CD4-positive, alpha-beta T cell treated with Interleukin-15 for 1 hour (primary cell): ENCODE data around the gene PSMA7.
"Not testable (repeated sequence)": the region's sequence is repeated elsewhere in the genome, so short reads cannot be mapped to it uniquely, and the experiment has no call there.

Experiments
- DNase-seq: peaks from one replicate; pipeline ENCODE4 v3.0.0-alpha.2; 2020

The PSMA7 gene

DNA sequence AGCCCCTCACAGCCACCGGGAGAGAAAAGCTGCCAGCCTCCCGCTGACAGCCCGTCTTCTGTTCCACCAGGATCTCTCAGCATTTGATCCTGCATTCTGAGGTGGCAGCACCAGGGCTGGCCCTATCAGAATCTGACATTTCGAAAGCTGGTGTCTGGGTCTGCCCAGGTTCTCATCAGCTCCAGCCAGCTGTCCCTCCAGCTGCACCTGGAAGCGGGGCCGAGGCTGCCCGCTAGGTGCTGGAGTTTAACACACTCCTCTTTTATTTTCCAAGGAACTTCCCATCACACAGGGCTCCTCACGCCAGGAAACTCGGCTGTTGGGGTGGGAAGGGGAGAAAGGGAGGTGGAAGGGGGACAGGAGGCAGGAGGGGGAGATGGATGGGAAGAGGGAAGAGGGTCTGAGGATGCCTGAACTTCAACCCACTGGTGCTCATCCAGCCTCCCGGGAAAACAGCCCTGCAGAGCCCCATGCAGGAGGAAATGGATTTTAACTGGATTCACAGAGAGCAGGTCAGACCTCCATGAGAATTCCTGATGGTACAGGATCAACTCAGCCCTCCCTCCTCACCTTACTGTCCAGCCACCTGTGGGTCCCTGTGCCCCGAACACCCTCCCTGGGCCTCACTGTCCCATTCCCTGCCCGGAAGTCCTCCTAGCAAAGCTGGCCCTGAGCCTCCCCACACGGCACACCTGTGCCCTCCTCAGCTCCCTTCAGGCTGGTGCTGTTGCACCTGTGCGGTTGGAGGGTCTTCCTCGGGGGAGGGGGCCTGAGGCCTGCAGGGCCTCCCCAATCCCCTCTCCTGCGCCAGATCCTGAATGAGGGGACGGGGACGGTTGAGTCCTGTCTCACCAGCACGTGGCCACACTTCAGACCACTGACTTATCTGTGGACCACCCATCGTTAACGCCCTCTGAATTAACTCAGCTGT lies 24.8 kb downstream of the PSMA7 start:
- DNase-seq = no peak

DNA sequence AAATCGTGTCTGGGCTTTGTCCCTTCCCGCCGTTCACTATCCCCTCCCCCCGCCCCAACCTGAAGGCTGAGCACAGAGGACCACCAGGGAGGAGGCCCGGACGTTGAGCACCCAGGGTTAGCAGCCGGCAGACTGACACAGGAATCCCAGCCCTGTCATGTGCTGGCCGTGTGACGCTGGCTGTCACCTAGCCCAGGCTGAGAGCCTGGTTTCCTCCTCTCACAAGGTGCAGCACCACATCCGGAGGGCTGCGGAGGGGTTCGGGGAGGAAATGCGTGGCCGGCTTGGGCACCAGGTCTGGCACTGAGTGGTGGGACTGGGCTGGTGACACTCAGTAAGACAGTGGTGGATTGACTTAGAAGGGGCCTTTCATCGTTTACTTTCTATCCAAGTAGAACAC lies 25.5 kb downstream of the PSMA7 start:
- DNase-seq = peak; percentile 86

DNA sequence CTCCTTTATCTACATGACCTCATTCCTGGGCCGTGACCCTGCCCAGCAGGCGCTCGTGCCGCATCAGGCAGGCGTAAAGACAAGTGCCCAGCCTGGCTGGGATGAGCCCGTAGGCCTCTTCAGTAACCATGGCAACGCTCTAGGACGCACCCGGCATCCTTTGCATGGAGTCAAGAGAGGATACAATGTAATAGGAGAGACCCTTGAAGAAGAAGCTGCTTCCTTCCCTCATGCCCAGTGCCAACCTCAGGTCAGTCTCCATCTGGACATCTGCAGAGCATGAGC lies 25.9 kb downstream of the PSMA7 start:
- DNase-seq = no peak

DNA sequence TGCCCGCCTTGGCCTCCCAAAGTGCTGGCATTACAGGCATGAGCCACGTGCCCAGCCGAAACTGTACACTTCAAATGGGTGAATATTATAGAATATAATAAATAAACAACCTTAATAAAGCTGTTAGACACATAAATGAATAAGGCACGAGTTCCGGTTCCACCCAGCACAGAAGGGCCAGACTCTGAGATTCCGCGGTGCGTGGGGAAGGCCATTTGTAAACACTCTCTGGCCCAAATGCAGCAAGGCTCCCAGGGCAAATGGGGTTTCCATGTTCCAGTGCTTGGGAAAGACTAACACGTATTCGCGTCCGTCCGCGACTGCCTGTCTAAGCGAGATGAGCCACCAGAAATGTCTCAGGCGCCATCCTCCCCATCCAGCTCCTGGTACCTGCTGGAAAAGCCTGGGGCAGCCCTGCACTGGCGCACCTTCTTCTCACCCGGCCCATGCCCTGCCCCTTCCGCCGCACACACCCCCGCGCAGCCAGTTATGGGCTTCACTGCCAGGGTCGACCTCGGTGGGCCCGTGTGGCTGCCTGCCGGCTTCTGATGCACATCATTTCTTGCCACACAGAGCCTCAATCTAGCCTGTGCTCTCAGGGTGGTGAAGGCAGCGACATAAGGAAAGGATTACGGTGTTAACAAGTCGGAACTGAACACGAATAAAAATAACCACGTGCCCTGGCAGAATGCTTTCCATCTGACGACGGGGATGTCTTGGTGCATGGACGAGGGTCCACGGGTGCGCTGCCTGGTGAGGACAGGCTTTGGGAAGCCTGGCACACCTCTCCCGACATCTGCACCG lies 26.4 kb downstream of the PSMA7 start:
- no peak for DNase-seq

DNA sequence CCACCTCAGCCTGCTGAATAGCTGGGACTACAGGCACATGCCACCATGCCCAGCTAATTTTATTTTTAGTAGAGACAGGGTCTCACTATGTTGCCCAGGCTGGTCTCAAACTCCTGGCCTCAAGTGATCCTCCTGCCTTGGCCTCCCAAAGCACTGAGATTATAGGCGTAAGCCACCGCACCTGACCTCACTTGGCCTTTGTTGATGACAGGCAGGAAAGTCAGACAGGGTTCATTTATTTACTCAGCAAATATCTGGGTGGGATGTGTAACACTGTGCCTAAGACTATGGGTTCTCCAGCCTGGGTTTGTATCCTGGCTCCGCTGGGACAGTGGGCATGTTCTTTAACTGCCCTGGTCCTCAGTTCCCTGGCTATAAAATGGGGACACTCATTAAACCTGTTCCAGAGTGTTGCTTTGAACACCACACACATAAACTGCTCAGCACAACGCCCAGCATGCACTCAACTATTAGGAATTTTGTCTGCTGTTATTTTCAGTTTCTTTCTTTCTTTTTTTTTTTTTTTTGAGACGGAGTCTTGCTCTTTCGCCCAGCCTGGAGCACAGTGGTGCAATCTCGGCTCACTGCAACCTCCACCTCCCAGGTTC lies 27.3 kb downstream of the PSMA7 start:
- DNase-seq = not testable (repeated sequence)

DNA sequence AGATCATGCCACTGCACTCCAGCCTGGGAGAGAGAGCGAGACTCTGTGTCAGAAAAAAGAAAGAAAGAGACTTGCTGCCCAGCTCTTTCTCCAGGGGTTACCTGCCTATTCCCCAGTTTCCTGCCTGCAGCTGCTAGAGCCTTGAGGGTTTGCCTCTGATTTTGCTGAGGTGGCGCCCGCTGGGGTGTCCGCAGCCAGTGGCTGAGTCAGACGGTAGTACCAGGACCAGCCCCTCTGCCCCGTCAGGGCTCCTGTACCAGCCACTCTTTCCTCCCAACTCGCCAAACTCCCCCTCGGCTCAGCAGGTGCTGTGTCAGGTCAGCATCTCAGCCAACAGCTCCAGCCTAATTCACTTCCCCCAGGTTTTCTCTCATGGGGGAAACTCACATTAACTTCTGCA lies 28.3 kb downstream of the PSMA7 start:
- DNase-seq = no peak

DNA sequence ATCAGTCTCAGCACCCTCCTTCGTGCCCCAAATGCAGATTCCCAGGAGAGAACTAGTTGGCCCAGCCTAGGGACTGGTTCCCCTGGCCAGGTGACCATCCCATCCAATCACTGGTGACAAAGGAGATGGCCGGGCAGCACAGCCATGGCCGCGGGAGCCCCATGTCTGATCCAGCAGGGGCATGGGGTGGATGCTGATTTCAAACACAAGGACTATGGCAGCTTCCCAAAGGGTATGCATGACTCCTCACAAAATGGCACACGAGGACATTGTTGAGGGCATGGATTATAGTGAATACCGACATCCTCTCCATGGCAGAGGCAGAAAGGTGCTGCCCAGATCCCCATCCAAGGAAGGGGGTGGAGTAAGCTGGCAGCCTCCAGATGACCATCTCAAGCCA lies 30.8 kb downstream of the PSMA7 start:
- DNase-seq = no peak

DNA sequence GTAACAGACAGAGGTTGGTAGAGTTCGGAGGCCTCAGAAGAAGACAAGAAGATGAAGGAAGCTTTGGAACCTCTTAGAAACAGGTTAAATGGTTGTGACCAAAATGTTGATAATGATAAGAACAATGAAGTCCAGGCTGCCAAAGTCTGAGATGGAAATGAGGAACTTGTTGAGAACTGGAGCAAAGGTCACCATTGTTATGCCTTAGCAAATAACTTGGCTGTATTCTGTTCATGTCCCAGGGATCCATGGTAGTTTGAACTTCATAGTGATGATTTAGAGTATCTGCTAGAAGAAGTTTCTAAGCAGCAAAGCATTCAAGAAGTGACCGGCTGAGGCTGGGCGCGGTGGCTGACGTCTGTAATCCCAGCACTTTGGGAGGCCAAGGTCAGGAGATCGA lies 32.0 kb downstream of the PSMA7 start:
- no peak for DNase-seq

DNA sequence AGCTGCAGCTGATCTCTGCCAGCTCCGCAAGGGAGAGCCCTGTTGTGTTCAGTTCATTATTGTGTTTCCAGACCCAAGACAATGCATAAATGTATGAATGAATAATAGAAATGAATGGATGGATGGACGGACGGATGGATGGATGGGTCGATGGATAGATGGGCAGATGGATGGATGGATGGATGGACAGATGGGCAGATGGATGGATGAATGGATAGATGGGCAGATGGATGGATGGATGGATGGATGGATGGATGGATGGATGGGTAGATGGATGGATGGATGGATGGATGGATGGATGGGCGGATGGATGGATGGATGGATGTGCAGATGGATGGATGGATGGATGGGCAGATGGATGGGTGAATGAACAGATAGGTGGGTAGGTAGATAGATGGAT lies 37.6 kb downstream of the PSMA7 start:
- no peak for DNase-seq

DNA sequence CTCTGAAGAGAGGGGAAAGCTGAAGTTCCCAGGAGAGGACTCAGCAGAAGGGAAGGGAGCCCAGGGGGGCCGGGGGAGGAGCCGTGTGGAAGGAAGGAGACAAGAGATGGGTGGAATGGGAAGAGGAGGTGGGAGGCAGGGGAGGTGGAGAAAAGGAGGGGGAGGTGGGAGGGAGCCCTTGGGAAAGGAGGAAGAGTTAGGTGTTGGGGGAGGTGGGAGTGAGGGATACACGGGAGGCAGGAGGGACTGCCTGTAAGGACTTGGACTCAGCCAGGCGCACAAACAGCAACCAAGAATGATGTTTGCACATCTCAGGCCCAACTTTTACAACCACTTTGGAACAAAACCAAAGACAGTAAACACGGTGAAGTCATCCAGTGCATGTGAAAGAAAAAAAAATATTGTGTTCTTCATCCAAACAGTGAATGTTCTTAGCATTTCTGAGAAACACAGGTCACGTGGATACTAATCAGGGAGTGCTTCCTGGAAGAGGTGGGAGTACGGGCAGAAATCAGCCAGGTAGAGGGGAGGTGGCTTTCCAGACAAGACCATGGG lies 38.3 kb downstream of the PSMA7 start:
- no peak for DNase-seq

DNA sequence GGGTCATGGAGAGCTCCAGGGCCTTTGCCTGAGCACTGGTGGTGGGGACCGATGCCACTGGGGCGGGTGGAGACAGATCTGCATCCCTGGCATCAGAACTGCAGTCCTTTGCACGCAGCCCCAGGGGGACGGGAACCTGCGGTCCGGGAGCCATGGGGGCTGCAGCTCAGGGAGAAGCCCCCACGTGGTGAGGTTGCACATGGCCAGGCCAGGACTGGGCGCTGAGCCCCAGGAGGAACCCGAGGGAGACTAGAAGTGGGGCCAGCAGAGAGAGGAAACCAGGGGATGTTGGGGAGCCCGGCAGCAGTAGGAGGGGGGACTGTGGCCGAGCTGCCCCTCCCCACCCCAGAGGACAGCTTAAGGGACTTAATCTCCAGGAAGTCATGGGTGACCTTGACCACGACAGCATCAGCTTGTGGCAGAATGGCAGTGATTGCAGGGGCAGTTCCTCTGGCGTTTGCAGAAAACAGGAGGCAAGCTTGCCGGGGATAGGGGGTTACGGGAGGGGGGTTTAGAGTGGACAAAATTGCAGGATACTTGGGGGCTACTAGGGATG lies 38.9 kb downstream of the PSMA7 start:
- no peak for DNase-seq

DNA sequence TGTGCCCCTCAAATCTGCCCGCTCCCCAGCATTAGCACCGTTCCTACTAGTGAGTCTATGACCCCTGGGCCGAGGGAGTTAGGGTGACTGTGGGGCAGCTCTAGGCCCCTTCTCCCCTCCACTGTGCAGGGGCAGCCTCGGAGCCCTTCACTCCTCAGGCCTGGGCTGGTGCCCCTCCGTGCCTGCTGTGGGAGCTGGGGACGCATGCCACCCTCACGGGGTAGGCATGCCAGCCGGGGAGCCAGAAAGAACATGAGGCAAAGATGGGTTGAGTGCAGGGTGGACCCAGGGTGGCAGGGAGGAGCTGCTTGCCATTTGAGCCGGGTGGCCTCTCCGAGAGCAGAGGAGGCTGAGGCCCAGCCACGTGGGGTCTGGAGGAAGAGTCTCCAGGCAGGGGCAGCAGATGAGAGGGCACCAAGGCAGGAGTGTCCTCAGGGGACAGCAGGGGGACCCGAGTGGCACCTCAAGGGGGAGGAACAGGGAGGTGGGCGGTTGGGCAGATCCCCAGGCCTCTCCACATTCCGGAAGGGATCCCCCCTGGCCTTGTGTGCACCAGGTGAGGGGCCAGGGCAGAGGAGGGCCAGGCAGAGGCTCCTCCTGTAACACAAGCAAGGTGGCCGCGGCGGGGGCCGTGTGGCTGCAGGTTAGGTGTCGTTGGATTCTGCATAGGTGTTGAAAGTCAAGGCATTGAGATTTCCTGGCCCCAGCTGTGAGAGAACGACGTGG lies 39.5 kb downstream of the PSMA7 start:
- DNase-seq = no peak

DNA sequence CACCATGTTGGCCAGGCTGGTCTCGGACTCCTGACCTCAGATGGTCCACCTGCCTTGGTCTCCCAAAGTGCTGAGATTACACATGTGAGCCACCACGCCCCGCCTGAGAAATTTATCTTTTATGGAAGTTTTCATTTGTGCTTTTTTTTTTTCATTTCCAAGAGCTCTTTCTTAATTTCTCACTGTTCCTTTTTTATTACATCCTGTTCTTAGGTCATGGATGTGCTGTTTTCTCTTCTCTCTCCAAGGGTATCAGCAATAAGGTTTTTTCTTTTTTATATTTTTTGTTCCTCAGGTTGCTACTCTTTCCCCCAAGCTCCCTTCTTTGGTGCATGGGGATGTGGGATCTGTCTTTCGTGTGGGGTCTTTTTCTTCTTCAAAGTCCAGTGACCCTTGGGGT lies 42.1 kb downstream of the PSMA7 start:
- no peak for DNase-seq

DNA sequence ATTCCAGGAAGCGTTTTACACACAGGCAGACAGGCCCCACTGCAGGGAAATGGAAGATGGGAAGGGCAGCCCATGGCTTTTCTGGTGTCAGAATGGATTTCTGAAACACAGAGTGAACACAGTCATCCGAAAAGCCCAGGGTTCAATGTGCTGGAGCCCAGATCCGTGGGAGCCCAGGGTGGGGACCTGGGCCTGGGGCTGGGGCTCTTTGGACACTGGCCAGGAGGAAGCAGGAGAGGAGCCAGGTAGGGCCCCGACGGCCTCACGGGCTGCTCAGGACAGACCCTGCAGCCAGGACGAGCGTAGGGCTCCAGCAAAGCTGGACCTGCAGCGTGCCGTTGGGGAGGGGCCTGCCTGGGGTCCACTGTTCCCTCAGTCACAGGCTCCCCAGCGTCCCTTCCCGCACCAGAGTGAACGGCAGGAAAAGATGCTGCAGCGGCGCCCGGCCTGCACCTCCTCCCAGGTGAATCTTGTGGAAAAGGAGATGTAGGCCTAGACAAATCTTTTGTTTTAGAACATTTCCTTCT lies 45.2 kb downstream of the PSMA7 start:
- DNase-seq = no peak

DNA sequence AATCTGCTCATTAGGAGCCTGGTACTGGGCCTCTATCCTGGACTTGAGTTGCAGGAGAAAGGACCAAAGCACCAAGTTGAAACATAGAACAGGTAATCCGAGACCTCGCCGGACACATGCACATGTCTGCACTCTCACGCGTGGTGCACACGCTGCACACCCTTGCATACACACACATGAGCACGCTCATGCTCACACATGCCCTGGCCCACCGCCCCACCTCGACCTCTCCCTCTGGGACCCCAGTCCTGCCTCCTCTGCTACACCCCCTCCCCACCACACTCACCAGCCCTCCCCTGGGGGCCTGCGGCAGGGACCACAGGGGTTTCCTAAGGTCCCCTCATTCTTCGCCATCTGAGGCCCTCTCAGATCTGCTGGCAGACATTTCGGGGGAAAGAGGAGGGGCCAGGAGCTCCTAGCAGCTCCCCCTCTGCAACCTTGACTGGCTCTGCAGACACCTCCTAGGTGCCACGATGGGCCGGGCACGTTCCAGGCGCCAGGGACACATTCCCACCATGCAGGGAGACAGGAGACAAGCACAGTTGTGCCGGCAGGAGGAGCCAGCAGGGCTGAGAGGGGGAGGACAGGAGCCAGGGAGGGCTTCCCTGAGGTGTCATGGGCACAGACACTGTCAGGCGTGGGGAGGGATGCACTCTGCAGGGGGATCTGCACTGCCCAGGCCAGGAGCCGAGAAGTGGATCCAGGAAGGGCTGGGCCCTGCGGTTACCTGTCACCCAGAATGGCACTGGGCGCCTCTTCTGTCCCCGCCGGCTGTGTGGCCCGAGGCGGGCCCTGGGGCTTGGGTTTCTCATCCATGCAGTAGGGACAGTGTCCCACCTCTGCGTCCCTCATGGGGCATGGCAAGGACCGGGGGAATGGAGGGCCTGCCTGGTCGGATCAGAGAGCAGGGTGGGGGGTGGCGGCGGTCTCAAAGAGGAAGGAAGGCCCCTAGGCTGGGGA lies 46.5 kb downstream of the PSMA7 start:
- no peak for DNase-seq

DNA sequence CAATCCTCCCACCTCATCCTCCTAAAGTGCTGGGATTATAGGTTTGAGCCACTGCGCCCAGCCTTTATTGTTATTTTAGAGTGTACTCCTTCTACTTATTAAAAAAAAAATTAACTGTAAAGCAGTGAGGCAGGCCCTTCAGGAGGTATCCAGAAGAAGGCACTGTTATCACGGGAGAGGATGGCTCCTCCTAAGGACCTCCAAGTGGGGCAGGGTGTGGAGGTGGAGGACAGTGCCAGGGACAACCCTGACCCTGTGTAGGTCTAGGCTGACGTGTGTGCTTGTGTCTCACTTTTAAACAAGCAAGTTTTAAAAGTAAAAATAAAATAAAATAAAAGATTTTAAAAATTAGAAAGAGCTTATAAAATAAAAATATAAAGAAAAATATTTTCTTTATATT lies 53.8 kb downstream of the PSMA7 start:
- no peak for DNase-seq

DNA sequence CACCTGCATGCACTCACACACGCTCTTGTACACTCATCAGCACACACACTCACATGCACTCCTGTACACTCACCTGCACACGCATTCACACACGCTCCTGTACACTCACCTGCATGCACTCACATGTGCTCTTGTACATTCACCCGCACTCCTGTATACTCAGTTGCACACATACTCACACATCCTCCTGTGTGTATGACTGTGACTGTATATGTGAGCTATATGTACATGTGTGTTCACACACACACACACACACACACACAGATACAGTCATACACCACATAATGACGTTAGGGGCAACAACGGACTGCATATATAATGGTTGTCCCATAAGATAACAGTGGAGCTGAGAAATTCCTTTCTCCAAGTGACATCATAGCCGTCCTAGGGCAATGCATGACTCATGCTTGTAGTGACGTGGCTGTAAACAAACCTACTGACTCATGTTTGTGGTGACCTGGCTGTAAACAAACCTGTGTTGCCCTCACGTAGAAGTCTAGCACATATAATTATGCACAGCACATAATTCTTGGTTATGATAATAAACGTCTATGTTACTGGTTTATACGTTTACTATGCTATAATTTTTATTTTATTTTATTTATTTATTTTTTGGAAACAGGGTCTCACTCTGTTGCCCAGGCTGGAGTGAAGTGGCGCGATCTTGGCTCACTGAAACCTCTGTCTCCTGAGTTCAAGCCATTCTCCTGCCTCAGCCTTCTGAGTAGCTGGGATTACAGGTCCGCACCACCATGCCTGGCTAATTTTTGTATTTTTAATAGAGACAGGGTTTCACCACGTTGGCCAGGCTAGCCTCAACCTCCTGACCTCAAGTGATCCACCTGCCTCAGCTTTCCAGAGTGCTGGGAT lies 54.7 kb downstream of the PSMA7 start:
- DNase-seq = no peak

DNA sequence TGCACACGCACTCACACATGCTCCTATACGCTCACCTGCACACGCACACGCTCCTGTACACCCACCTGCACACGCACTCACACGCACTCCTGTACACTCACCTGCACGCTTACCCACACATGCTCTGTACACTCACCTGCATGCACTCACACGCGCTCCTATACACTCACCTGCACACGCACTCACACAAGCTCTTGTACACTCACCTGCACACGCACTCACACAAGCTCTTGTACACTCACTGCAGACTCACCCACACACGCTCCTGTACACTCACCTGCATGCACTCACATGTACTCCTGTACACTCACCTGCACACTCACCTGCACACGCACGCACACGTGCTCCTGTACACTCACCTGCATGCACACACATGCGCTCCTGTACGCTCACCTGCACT lies 55.6 kb downstream of the PSMA7 start:
- DNase-seq = no peak

DNA sequence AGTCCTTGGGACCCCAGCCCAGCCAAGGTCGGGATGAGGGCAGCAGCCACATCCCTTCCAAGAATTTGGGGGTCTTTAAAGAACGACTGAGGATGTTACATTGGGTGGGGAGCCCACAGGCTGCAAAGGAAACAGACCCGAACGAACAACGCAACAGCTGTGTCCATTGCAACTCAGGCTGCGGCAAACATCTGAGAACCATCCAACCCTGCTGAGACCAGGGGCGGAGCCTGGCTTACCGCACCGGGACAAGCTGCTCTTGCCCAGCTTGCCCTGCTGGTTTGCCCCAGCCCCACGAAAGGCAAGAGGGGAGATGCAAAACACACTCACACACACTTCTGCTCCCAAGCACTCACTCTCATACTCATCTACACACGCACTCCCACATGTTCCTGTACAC lies 56.0 kb downstream of the PSMA7 start:
- no peak for DNase-seq
